CD14-positive monocyte (primary cell): ENCODE results near the gene TXNL4A. TPM values are rescaled to one million over a fixed set of nuclear protein-coding genes. Genes with fewer than 3 reads are reported as not detected.
A peak's percentile ranks its signal among the peaks of the same experiment; 100 is the strongest.

Experiments used
- DNase-seq, 3 donors: peaks; one replicate each; pipeline ENCODE4 v3.0.0-alpha.2; 2011 to 2022
- H2AFZ ChIP-seq: 2 replicates; pipeline ENCODE4 v1.6.0; 2012; ENCODE audit warnings: mild to moderate bottlenecking, low read depth, low read length, inconsistent platforms; ENCODE audit not compliant: insufficient read depth, poor library complexity, severe bottlenecking
- H3K27ac ChIP-seq, 2 donors: 1 replicate in 1 of 2; 2 replicates in 1 of 2; pipeline ENCODE4 v1.5.1; 2012 to 2013; ENCODE audit warnings: low read length in 2 of 2, control low read depth in 1 of 2, inconsistent platforms in 1 of 2, low read depth in 1 of 2, mild to moderate bottlenecking in 1 of 2
- H3K27me3 ChIP-seq, 2 donors: one replicate each; pipeline versions ENCODE4 v1.6.0 to v1.6.1; 2011 to 2013; ENCODE audit warnings: low read length in 2 of 2; ENCODE audit not compliant: control insufficient read depth in 2 of 2, insufficient read depth in 2 of 2
- H3K36me3 ChIP-seq, 2 donors: replicated peaks in 1 of 2; 1 replicate in 1 of 2; 2 replicates in 1 of 2; pipeline versions ENCODE4 v1.5.1 to v1.6.1; 2012 to 2013; ENCODE audit warnings: low read length in 2 of 2, control low read depth in 1 of 2, inconsistent platforms in 1 of 2, mild to moderate bottlenecking in 1 of 2; ENCODE audit not compliant: insufficient read depth in 2 of 2, control insufficient read depth in 1 of 2
- H3K4me1 ChIP-seq, 2 donors: 1 replicate in 1 of 2; 2 replicates in 1 of 2; pipeline versions ENCODE4 v1.5.1 to v1.6.1; 2012 to 2013; ENCODE audit warnings: low read length in 2 of 2, control low read depth in 1 of 2, inconsistent platforms in 1 of 2, mild to moderate bottlenecking in 1 of 2, moderate library complexity in 1 of 2; ENCODE audit not compliant: insufficient read depth in 2 of 2, control insufficient read depth in 1 of 2
- H3K4me2 ChIP-seq: replicated peaks from 2 replicates; pipeline ENCODE3; 2012; ENCODE audit warnings: low read length, moderate library complexity, mild to moderate bottlenecking; ENCODE audit not compliant: poor library complexity, severe bottlenecking; ENCODE audit errors: extremely low read depth
- H3K4me3 ChIP-seq, 3 experiments: fragments of 200-600 bp in 1 of 3; sonication (generic) in 1 of 3; replicated peaks in 1 of 3; 1 replicate in 2 of 3; 2 replicates in 1 of 3; pipeline ENCODE4 v1.5.1; 2011 to 2013; ENCODE audit warnings: low read length in 3 of 3, mild to moderate bottlenecking in 3 of 3, control low read depth in 2 of 3, low read depth in 2 of 3, inconsistent platforms in 1 of 3, moderate library complexity in 1 of 3
- H3K79me2 ChIP-seq: 2 replicates; pipeline ENCODE4 v1.6.0; 2012; ENCODE audit warnings: mild to moderate bottlenecking, control low read depth, inconsistent platforms, low read length, moderate library complexity; ENCODE audit not compliant: insufficient read depth
- H3K9ac ChIP-seq: 2 replicates; pipeline ENCODE4 v1.6.0; 2017; ENCODE audit warnings: low read length, mild to moderate bottlenecking; ENCODE audit not compliant: insufficient read depth, poor library complexity, severe bottlenecking
- H3K9me3 ChIP-seq, 2 donors: replicated peaks in 1 of 2; 1 replicate in 1 of 2; 2 replicates in 1 of 2; pipeline versions ENCODE4 v1.5.1 to v1.6.1; 2012 to 2013; ENCODE audit warnings: low read length in 2 of 2, control low read depth in 1 of 2; ENCODE audit not compliant: control insufficient read depth in 1 of 2, insufficient read depth in 1 of 2
- H4K20me1 ChIP-seq: 2 replicates; pipeline ENCODE4 v1.6.0; 2012; ENCODE audit warnings: mild to moderate bottlenecking, low read length, control low read depth, moderate library complexity; ENCODE audit not compliant: insufficient read depth
- H3K27ac Mint-ChIP-seq, 7 donors: one replicate each; pipeline ENCODE4 v1.8.0; 2020; ENCODE audit warnings: mild to moderate bottlenecking in 7 of 7, mixed read lengths in 7 of 7, moderate library complexity in 6 of 7, inconsistent platforms in 2 of 7
- H3K27me3 Mint-ChIP-seq, 3 donors: one replicate each; pipeline ENCODE4 v1.8.0; 2021 to 2022; ENCODE audit warnings: low read depth in 3 of 3, mild to moderate bottlenecking in 3 of 3, mixed read lengths in 3 of 3, moderate library complexity in 3 of 3, inconsistent platforms in 1 of 3
- H3K36me3 Mint-ChIP-seq, 2 donors: one replicate each; pipeline ENCODE4 v1.8.0; 2020; ENCODE audit warnings: mixed read lengths in 2 of 2, inconsistent platforms in 1 of 2, mild to moderate bottlenecking in 1 of 2
- H3K4me1 Mint-ChIP-seq: one replicate; pipeline ENCODE4 v1.8.0; 2020; ENCODE audit warnings: mild to moderate bottlenecking, mixed read lengths
- H3K4me3 Mint-ChIP-seq, 2 donors: one replicate each; pipeline ENCODE4 v1.8.0; 2020; ENCODE audit warnings: mild to moderate bottlenecking in 2 of 2, mixed read lengths in 2 of 2, moderate library complexity in 1 of 2
- H3K9me3 Mint-ChIP-seq, 7 donors: one replicate each; pipeline ENCODE4 v1.8.0; 2020 to 2022; ENCODE audit warnings: mixed read lengths in 7 of 7, mild to moderate bottlenecking in 6 of 7, moderate library complexity in 6 of 7, inconsistent platforms in 2 of 7
- CTCF ChIP-seq: fragments of 200-600 bp; IDR thresholded peaks from one replicate; pipeline ENCODE4 v1.8.0; 2022; ENCODE audit warnings: antibody characterized with exemption, mild to moderate bottlenecking
- whole genome bisulfite sequencing: methylation state at CpG from one replicate; pipeline ENCODE4 v1.1.5; 2013; ENCODE audit warnings: missing lambda C conversion rate; ENCODE audit not compliant: insufficient coverage; 5-methylcytosine and 5-hydroxymethylcytosine counted together
- intact Hi-C, 2 donors: fragments of 100-400 bp; cut with micrococcal nuclease; formaldehyde crosslinking; loops; one replicate each; pipeline versions ENCODE4 v1.15.0 to v1.15.1; 2023
- polyA plus RNA-seq, 3 donors: library from polyadenylated mRNA; depleted of rRNA in 1 of 3; unstranded in 2 of 3; stranded (reverse) in 1 of 3; fragments of 300-500 nt in 2 of 3; fragments of >200 nt in 1 of 3; fragmentation: Illumina TruSeq in 2 of 3; gene quantifications; 1 replicate in 2 of 3; 2 replicates in 1 of 3; pipeline ENCODE4 v1.2.3, GENCODE V29; 2012 to 2021

The TXNL4A gene
- polyA plus RNA-seq, 3 donors, result 34.5 to 192 (median 150) TPM

- Mint-ChIP-seq H3K4me3 (peak overlapping the region; percentile 31 to 57), H3K4me1 (peaks cover 23% of the 10 kb centered on the region), H3K27ac (no peak overlapping the region), H3K9me3 (peaks cover 0 to 4% (median 0%) of the 10 kb centered on the region in 7 donors), H3K27me3 (peaks cover 6 to 30% (median 20%) of the 10 kb centered on the region in 3 donors), H3K36me3 (peaks cover 0 to 6% of the 10 kb centered on the region in 2 donors)
- Histone ChIP-seq H3K79me2 (no peaks in the 10 kb centered on the region), H3K27ac (no peak overlapping the region), H2AFZ (no peak overlapping the region), H3K4me3 (no peak overlapping the region), H3K4me1 (peaks cover 16 to 21% of the 10 kb centered on the region in 2 donors), H3K36me3 (peaks cover 0 to 2% of the 10 kb centered on the region in 2 donors), H4K20me1 (no peaks in the 10 kb centered on the region), H3K9ac (no peak overlapping the region), H3K9me3 (no peaks in the 10 kb centered on the region), H3K27me3 (no peaks in the 10 kb centered on the region), H3K4me2 (no peak overlapping the region)
- WGBS, result 76% methylated on average over 15 of the region's 30 CpGs
- intact Hi-C loops, result no loop called here
- DNase-seq, result no peak
- no peak for TF ChIP-seq CTCF
Observed at GRCh38 chr18:79962835-79963657, 25.3 kb downstream of the TXNL4A start.

- Histone ChIP-seq H3K9ac (no peak overlapping the region), H3K79me2 (no peaks in the 10 kb centered on the region), H3K9me3 (no peaks in the 10 kb centered on the region), H4K20me1 (no peaks in the 10 kb centered on the region), H2AFZ (no peak overlapping the region), H3K4me3 (no peak overlapping the region), H3K4me2 (no peak overlapping the region), H3K27ac (no peak overlapping the region), H3K36me3 (no peaks in the 10 kb centered on the region), H3K4me1 (peaks cover 16 to 21% of the 10 kb centered on the region in 2 donors), H3K27me3 (no peaks in the 10 kb centered on the region)
- Mint-ChIP-seq H3K4me1 (peaks cover 23% of the 10 kb centered on the region), H3K9me3 (peaks cover 0 to 4% (median 0%) of the 10 kb centered on the region in 7 donors), H3K27ac (no peak overlapping the region), H3K4me3 (no peak overlapping the region), H3K27me3 (peaks cover 6 to 30% (median 20%) of the 10 kb centered on the region in 3 donors), H3K36me3 (peaks cover 0 to 3% of the 10 kb centered on the region in 2 donors)
- WGBS, result 86% methylated on average over 7 of the region's 10 CpGs
- intact Hi-C loops, result no loop called here
- no peak for TF ChIP-seq CTCF
- DNase-seq, result no peak
Observed at GRCh38 chr18:79962311-79962710, 26.1 kb downstream of the TXNL4A start.
